ENCODE results near the gene DBN1. TPM values are rescaled to one million over a fixed set of nuclear protein-coding genes. Genes with fewer than 3 reads are reported as not detected.

The DBN1 gene
- total RNA-seq, 1 experiment from 2014 or later, result 286 TPM

DNA sequence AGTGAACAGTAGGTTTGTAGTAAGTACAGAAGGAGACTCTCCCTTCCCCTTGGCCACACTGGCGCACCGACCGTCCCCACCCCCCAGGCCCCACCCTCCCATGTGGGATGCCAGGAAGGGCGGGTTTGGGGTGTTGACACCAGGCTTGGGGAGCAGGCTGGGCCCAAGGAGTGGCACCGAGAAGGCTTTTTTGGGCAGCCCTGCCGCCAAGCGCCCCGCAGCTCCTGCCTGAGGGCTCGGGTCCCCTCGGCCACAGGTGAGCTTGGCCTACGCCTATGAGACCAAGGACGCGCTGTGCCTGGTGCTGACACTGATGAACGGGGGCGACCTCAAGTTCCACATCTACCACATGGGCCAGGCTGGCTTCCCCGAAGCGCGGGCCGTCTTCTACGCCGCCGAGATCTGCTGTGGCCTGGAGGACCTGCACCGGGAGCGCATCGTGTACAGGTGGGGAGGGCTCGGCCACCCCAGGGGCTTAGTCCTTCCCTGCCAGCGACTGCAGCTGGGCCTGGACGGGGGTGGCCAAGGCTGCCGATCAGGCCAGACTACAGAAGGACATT lies 39.7 kb downstream of the DBN1 start:
- no TSS peak for BruUV-seq (replicated peaks)
- no peak for DNase-seq (ENCODE audit: low spot score)

DNA sequence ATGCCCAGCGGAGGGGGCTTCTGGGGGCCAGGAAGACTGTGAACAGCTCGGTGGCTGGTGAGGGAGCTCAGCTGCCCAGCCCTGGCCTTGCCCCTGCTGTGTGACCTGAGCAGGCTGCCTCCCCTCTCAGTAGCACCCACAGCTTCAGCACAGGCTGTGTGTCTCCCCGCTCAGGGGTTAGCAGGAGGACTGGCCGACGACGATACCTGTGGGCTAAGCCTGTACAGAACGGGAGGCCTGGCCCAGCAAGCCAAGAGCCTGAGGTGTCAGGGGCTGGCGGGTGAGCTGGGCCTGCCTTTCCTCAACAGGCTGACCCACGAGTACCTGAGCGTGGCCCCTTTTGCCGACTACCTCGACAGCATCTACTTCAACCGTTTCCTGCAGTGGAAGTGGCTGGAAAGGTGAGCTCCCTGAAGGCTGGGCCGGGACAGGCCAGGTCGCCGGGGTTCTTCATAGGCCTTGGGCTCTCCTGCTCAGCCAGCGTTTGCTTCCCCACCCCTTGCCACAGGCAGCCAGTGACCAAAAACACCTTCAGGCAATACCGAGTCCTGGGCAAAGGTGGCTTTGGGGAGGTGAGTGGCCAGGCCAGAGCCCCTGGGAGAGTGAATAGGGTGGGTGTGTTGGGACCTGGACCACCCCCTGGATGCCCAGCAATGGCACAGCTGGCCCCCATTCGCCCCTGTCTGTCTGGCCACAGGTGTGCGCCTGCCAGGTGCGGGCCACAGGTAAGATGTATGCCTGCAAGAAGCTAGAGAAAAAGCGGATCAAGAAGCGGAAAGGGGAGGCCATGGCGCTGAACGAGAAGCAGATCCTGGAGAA lies 40.4 kb downstream of the DBN1 start:
- TF ChIP-seq, protein P1, sequence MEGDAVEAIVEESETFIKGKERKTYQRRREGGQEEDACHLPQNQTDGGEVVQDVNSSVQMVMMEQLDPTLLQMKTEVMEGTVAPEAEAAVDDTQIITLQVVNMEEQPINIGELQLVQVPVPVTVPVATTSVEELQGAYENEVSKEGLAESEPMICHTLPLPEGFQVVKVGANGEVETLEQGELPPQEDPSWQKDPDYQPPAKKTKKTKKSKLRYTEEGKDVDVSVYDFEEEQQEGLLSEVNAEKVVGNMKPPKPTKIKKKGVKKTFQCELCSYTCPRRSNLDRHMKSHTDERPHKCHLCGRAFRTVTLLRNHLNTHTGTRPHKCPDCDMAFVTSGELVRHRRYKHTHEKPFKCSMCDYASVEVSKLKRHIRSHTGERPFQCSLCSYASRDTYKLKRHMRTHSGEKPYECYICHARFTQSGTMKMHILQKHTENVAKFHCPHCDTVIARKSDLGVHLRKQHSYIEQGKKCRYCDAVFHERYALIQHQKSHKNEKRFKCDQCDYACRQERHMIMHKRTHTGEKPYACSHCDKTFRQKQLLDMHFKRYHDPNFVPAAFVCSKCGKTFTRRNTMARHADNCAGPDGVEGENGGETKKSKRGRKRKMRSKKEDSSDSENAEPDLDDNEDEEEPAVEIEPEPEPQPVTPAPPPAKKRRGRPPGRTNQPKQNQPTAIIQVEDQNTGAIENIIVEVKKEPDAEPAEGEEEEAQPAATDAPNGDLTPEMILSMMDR (conservative IDR thresholded peaks at IDR 0.05; ENCODE audit: low read depth, low read length), result no peak
- TF ChIP-seq EZH2 (IDR thresholded peaks at IDR 0.05; ENCODE audit: borderline replicate concordance, low read depth, low read length, poor library complexity, severe bottlenecking), result no peak
- no peak for DNase-seq (ENCODE audit: low spot score)
- H3K9me3 ChIP-seq (ENCODE audit: low read depth, low read length, poor library complexity, severe bottlenecking), result no peaks in the 10 kb centered on the region
- intact Hi-C loops (cut with micrococcal nuclease; ENCODE audit: unreplicated experiment), result no loop called here
- H3K4me1 ChIP-seq (ENCODE audit: insufficient read depth, low read length, poor library complexity, severe bottlenecking), result peaks cover under 1% of the 10 kb centered on the region
- ChIA-PET CTCF (no interaction called here), POLR2A (ENCODE audit: low non-redundant PET) (no interaction called here)
- no peaks in the 10 kb centered on the region for H3K27me3 ChIP-seq (replicated peaks; ENCODE audit: insufficient read depth, low read depth, low read length, poor library complexity)
- no peak overlapping the region for H3K27ac ChIP-seq (ENCODE audit: low read depth, low read length, poor library complexity, severe bottlenecking)
- peaks cover 26% of the 10 kb centered on the region for H3K36me3 ChIP-seq (ENCODE audit: insufficient read depth, low read length, poor library complexity, severe bottlenecking)
- BruUV-seq (replicated peaks), result no TSS peak
- H3K4me3 ChIP-seq (ENCODE audit: low read depth, low read length, poor library complexity, severe bottlenecking), result no peak overlapping the region

More for the DNA sequence above, 39.7 kb downstream of the DBN1 start:
- ChIA-PET CTCF (no interaction called here), POLR2A (ENCODE audit: low non-redundant PET) (no interaction called here)
- intact Hi-C loops (cut with micrococcal nuclease; ENCODE audit: unreplicated experiment), result no loop called here
- Histone ChIP-seq H3K4me1 (ENCODE audit: insufficient read depth, low read length, poor library complexity, severe bottlenecking) (no peaks in the 10 kb centered on the region), H3K9me3 (ENCODE audit: low read depth, low read length, poor library complexity, severe bottlenecking) (no peaks in the 10 kb centered on the region), H3K27me3 (replicated peaks; ENCODE audit: insufficient read depth, low read depth, low read length, poor library complexity) (no peaks in the 10 kb centered on the region), H3K4me3 (ENCODE audit: low read depth, low read length, poor library complexity, severe bottlenecking) (no peak overlapping the region), H3K27ac (ENCODE audit: low read depth, low read length, poor library complexity, severe bottlenecking) (no peak overlapping the region), H3K36me3 (ENCODE audit: insufficient read depth, low read length, poor library complexity, severe bottlenecking) (peaks cover 26% of the 10 kb centered on the region)
- no peak for TF ChIP-seq EZH2 (IDR thresholded peaks at IDR 0.05; ENCODE audit: borderline replicate concordance, low read depth, low read length, poor library complexity, severe bottlenecking)
- TF ChIP-seq, protein P1 (conservative IDR thresholded peaks at IDR 0.05; ENCODE audit: low read depth, low read length), result no peak

DNA sequence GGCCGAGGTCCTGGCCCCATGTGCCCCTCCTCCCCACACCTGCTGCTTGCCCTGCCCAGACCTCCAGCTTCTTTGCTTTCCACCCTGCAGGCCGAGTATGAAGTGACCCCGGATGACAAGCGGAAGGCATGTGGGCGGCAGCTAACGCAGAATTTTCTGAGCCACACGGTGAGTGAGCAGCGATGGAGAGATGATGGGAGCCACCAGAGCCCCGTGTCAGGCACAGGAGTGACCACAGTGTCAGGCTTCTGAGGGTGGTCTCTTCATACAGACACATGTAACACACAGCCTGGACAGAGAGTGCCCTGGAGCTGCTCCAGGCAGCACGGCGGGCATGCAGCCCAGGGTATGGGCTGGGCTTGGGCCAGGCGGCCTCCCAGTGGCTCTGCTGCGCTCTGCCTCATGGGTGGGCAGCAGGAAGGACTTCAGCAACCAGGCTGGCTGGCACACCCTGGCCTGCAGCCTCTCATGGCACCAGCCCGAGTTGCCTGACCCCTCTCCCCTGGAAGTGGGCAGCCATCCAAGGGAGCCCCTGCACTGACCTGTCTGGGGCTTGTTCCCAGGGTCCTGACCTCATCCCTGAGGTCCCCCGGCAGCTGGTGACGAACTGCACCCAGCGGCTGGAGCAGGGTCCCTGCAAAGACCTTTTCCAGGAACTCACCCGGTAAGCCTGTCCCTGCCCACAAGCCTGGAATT lies 41.1 kb downstream of the DBN1 start:
- POLR2A ChIA-PET (ENCODE audit: low non-redundant PET), result no interaction called here
- intact Hi-C loops (cut with micrococcal nuclease; ENCODE audit: unreplicated experiment), result no loop called here

More for the DNA sequence above, 41.1 kb downstream of the DBN1 start:
- no peak for DNase-seq (ENCODE audit: low spot score)
- TF ChIP-seq, protein P1 (conservative IDR thresholded peaks at IDR 0.05; ENCODE audit: low read depth, low read length), result no peak
- no peak for TF ChIP-seq EZH2 (IDR thresholded peaks at IDR 0.05; ENCODE audit: borderline replicate concordance, low read depth, low read length, poor library complexity, severe bottlenecking)
- H3K27me3 ChIP-seq (replicated peaks; ENCODE audit: insufficient read depth, low read depth, low read length, poor library complexity), result no peaks in the 10 kb centered on the region
- no TSS peak for BruUV-seq (replicated peaks)
- no peaks in the 10 kb centered on the region for H3K9me3 ChIP-seq (ENCODE audit: low read depth, low read length, poor library complexity, severe bottlenecking)
- H3K4me1 ChIP-seq (ENCODE audit: insufficient read depth, low read length, poor library complexity, severe bottlenecking), result peaks cover 8% of the 10 kb centered on the region
- CTCF ChIA-PET, result interaction anchor here (0.6 kb wide), 1 partner anchor 127 kb away, joined by 4 read pairs; no protein-coding TSS in a partner anchor
- H3K4me3 ChIP-seq (ENCODE audit: low read depth, low read length, poor library complexity, severe bottlenecking), result no peak overlapping the region
- no peak overlapping the region for H3K27ac ChIP-seq (ENCODE audit: low read depth, low read length, poor library complexity, severe bottlenecking)
- H3K36me3 ChIP-seq (ENCODE audit: insufficient read depth, low read length, poor library complexity, severe bottlenecking), result peaks cover 26% of the 10 kb centered on the region

All from A673 (cell line).